22Rv1 (cell line): Measurements from ENCODE around the gene FARP1.

ENCODE experiments used
- CTCF ChIP-seq: fragments of 450-650 bp; IDR thresholded peaks from 2 replicates; pipeline ENCODE4 v1.5.1; 2017; ENCODE audit warnings: mild to moderate bottlenecking
- ZFX ChIP-seq: fragments of 450-650 bp; IDR thresholded peaks from 2 replicates; pipeline ENCODE4 v1.6.1; 2017; ENCODE audit warnings: antibody characterized with exemption, borderline replicate concordance

DNA sequence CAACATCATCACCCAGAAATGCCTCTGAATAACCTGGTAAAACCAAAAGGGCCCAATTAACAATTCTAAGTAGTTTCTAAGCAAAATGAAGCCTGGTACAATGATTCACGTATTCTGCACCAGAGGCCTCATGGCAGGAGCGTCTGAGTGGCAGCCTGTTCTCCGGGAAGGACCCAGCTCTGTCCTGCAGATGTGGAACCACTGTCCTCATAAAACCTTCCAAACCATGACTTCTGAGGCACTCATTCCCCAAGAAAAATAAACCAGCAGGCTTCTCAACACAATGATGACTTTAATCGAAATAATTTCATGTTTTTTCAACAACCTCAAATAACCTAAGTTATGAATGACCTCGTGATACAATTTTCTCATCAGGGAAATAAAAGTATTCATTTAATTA is 344.1 kb downstream of the FARP1 start:
- TF ChIP-seq CTCF, result no peak
- TF ChIP-seq ZFX, result no peak
